Measurements from ENCODE around the gene GRB14. TPM values are rescaled to one million over a fixed set of nuclear protein-coding genes. Genes with fewer than 3 reads are reported as not detected.

The GRB14 gene
- total and polyA plus RNA-seq, 2 of the 13 experiments (the other 11 are each of a cell fraction or from before 2014, with no cell fraction given), result 4.6 to 5.8 TPM

- TF ChIP-seq, protein P1, sequence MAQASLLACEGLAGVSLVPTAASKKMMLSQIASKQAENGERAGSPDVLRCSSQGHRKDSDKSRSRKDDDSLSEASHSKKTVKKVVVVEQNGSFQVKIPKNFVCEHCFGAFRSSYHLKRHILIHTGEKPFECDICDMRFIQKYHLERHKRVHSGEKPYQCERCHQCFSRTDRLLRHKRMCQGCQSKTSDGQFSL (CRISPR knock-in tag; IDR thresholded peaks at IDR 0.05), result no peak
- TF ChIP-seq ZNF225 (CRISPR knock-in tag; IDR thresholded peaks at IDR 0.05) (no peak), HDAC6 (IDR thresholded peaks at IDR 0.05; ENCODE audit: low read depth, low read length) (no peak), HOXD1 (CRISPR knock-in tag; IDR thresholded peaks at IDR 0.05) (no peak), DR1 (CRISPR knock-in tag; IDR thresholded peaks at IDR 0.05) (no peak), YY1 (IDR thresholded peaks at IDR 0.05; ENCODE audit: insufficient read depth, insufficient replicate concordance, low read depth, low read length) (peak; percentile 80), MIER2 (CRISPR knock-in tag; IDR thresholded peaks at IDR 0.05) (no peak), ZNF574 (CRISPR knock-in tag; IDR thresholded peaks at IDR 0.05) (0 out of 2 replicates have a peak, but pooled peaks have one; percentile 5), ZNF703 (CRISPR knock-in tag; IDR thresholded peaks at IDR 0.05; ENCODE audit: borderline replicate concordance) (no peak), ZNF839 (CRISPR knock-in tag; IDR thresholded peaks at IDR 0.05; ENCODE audit: borderline replicate concordance) (no peak), MTF1 (CRISPR knock-in tag; IDR thresholded peaks at IDR 0.05) (no peak), SIX4 (CRISPR knock-in tag; IDR thresholded peaks at IDR 0.05) (no peak), ZNF160 (CRISPR knock-in tag; IDR thresholded peaks at IDR 0.05) (no peak), ZNF430 (CRISPR knock-in tag; IDR thresholded peaks at IDR 0.05) (no peak), ZNF670 (CRISPR knock-in tag; IDR thresholded peaks at IDR 0.05; ENCODE audit: borderline replicate concordance) (no peak), KDM2A (CRISPR knock-in tag; IDR thresholded peaks at IDR 0.05; ENCODE audit: borderline replicate concordance, low read depth) (no peak), ZNF788 (CRISPR knock-in tag; IDR thresholded peaks at IDR 0.05; ENCODE audit: borderline replicate concordance) (no peak), ZNF546 (CRISPR knock-in tag; conservative IDR thresholded peaks at IDR 0.05) (no peak), MEF2D (CRISPR knock-in tag; IDR thresholded peaks at IDR 0.05) (no peak), SOX13 (IDR thresholded peaks at IDR 0.05) (no peak), SOX13 (CRISPR knock-in tag; conservative IDR thresholded peaks at IDR 0.05 in 1 of 2, IDR thresholded peaks at IDR 0.05 in 1 of 2) (no peak)
- TF ChIP-seq, protein P2, sequence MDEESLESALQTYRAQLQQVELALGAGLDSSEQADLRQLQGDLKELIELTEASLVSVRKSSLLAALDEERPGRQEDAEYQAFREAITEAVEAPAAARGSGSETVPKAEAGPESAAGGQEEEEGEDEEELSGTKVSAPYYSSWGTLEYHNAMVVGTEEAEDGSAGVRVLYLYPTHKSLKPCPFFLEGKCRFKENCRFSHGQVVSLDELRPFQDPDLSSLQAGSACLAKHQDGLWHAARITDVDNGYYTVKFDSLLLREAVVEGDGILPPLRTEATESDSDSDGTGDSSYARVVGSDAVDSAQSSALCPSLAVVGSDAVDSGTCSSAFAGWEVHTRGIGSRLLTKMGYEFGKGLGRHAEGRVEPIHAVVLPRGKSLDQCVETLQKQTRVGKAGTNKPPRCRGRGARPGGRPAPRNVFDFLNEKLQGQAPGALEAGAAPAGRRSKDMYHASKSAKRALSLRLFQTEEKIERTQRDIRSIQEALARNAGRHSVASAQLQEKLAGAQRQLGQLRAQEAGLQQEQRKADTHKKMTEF (CRISPR knock-in tag; IDR thresholded peaks at IDR 0.05), result no peak
- TF ChIP-seq, protein P3, sequence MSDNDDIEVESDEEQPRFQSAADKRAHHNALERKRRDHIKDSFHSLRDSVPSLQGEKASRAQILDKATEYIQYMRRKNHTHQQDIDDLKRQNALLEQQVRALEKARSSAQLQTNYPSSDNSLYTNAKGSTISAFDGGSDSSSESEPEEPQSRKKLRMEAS (IDR thresholded peaks at IDR 0.05), result peak; percentile 61; the same call in 1 of the 2 replicates
- TF ChIP-seq, protein P4, sequence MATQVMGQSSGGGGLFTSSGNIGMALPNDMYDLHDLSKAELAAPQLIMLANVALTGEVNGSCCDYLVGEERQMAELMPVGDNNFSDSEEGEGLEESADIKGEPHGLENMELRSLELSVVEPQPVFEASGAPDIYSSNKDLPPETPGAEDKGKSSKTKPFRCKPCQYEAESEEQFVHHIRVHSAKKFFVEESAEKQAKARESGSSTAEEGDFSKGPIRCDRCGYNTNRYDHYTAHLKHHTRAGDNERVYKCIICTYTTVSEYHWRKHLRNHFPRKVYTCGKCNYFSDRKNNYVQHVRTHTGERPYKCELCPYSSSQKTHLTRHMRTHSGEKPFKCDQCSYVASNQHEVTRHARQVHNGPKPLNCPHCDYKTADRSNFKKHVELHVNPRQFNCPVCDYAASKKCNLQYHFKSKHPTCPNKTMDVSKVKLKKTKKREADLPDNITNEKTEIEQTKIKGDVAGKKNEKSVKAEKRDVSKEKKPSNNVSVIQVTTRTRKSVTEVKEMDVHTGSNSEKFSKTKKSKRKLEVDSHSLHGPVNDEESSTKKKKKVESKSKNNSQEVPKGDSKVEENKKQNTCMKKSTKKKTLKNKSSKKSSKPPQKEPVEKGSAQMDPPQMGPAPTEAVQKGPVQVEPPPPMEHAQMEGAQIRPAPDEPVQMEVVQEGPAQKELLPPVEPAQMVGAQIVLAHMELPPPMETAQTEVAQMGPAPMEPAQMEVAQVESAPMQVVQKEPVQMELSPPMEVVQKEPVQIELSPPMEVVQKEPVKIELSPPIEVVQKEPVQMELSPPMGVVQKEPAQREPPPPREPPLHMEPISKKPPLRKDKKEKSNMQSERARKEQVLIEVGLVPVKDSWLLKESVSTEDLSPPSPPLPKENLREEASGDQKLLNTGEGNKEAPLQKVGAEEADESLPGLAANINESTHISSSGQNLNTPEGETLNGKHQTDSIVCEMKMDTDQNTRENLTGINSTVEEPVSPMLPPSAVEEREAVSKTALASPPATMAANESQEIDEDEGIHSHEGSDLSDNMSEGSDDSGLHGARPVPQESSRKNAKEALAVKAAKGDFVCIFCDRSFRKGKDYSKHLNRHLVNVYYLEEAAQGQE (IDR thresholded peaks at IDR 0.05; ENCODE audit: borderline replicate concordance in 1 of 2, low read depth in 1 of 2, low read length in 2 of 2), result no peak
Measured at GRCh38 chr2:164621764-164622105, 453 bp upstream of the GRB14 start (continued).
